Keratinocyte (primary cell): ENCODE data around the gene MAGI2. TPM values are rescaled to one million over a fixed set of nuclear protein-coding genes. Genes with fewer than 3 reads are reported as not detected.

Source experiments
- DNase-seq: peaks from one replicate; pipeline ENCODE4 v3.0.0-alpha.2; 2011; ENCODE audit warnings: low read depth, missing footprints, low spot score
- FAIRE-seq: peaks from 2 replicates; lab custom pipeline; 2011; peaks lifted over from hg19 to GRCh38; lab: Jason Lieb, UNC
- H2AFZ ChIP-seq: 2 replicates; pipeline ENCODE4 v1.6.0; 2012; ENCODE audit warnings: low read length, control low read depth, inconsistent platforms; ENCODE audit not compliant: control insufficient read depth
- H3K27ac ChIP-seq: 2 replicates; pipeline ENCODE4 v1.5.1; 2011; ENCODE audit warnings: low read length; ENCODE audit not compliant: control insufficient read depth, insufficient read depth
- H3K27me3 ChIP-seq: 3 replicates; pipeline ENCODE4 v1.6.0; 2011; ENCODE audit warnings: low read length; ENCODE audit not compliant: control insufficient read depth, insufficient read depth; ENCODE audit errors: extremely low read depth
- H3K36me3 ChIP-seq, 2 experiments: 2 replicates in 1 of 2; 3 replicates in 1 of 2; pipeline ENCODE4 v1.5.1; 2011; ENCODE audit warnings: low read length in 2 of 2, mild to moderate bottlenecking in 1 of 2; ENCODE audit not compliant: control insufficient read depth in 2 of 2, insufficient read depth in 2 of 2; ENCODE audit errors: extremely low read depth in 1 of 2
- H3K4me1 ChIP-seq: 3 replicates; pipeline ENCODE4 v1.5.1; 2011; ENCODE audit warnings: low read length; ENCODE audit not compliant: control insufficient read depth, insufficient read depth; ENCODE audit errors: extremely low read depth
- H3K4me2 ChIP-seq: 3 replicates; pipeline ENCODE4 v1.6.0; 2011; ENCODE audit warnings: low read depth, low read length; ENCODE audit not compliant: control insufficient read depth, insufficient read depth; ENCODE audit errors: extremely low read depth
- H3K4me3 ChIP-seq, 3 experiments: fragments of 200-600 bp in 1 of 3; sonication (generic) in 1 of 3; 2 replicates in 2 of 3; 3 replicates in 1 of 3; pipeline ENCODE4 v1.5.1; 2011 to 2016; ENCODE audit warnings: low read length in 3 of 3, mild to moderate bottlenecking in 3 of 3, control low read depth in 2 of 3, inconsistent platforms in 1 of 3, low read depth in 1 of 3, mixed read lengths in 1 of 3, mixed run types in 1 of 3, moderate library complexity in 1 of 3; ENCODE audit not compliant: control insufficient read depth in 2 of 3, insufficient read depth in 2 of 3; ENCODE audit errors: extremely low read depth in 1 of 3
- H3K79me2 ChIP-seq: 2 replicates; pipeline ENCODE4 v1.6.0; 2012; ENCODE audit warnings: low read length; ENCODE audit not compliant: control insufficient read depth, insufficient read depth
- H3K9ac ChIP-seq: 3 replicates; pipeline ENCODE4 v1.6.0; 2011; ENCODE audit warnings: low read length; ENCODE audit not compliant: control insufficient read depth, insufficient read depth; ENCODE audit errors: extremely low read depth
- H3K9me1 ChIP-seq: 3 replicates; pipeline ENCODE4 v1.6.0; 2011; ENCODE audit warnings: low read length; ENCODE audit not compliant: control insufficient read depth, insufficient read depth; ENCODE audit errors: extremely low read depth
- H3K9me3 ChIP-seq: 2 replicates; pipeline ENCODE4 v1.5.1; 2012; ENCODE audit warnings: low read depth, low read length; ENCODE audit not compliant: control insufficient read depth
- H4K20me1 ChIP-seq: 3 replicates; pipeline ENCODE4 v1.6.0; 2011; ENCODE audit warnings: low read length; ENCODE audit not compliant: control insufficient read depth, insufficient read depth; ENCODE audit errors: extremely low read depth
- EZH2 ChIP-seq: IDR thresholded peaks from one replicate; pipeline ENCODE4 v1.6.1; 2012; ENCODE audit warnings: inconsistent platforms, mild to moderate bottlenecking, low read length, moderate library complexity
- dilution Hi-C: fragments of 300-500 bp; cut with MboI; formaldehyde crosslinking; loops from one replicate; pipeline ENCODE4 v1.7.0; 2020; ENCODE audit warnings: low sequenced_read_pairs; ENCODE audit not compliant: extremely low pct_ligation_motif_present
- polyA plus RNA-seq, 5 experiments: library from polyadenylated mRNA; depleted of rRNA in 3 of 5; stranded (reverse) in 3 of 5; stranded (forward) in 1 of 5; unstranded in 1 of 5; fragments of >200 nt; gene quantifications; 1 replicate in 1 of 5; 2 replicates in 3 of 5; 3 replicates in 1 of 5; pipeline versions ENCODE4 v1.2.1 to v1.2.3, GENCODE V29; 2011 to 2012; ENCODE audit warnings: missing spikeins in 2 of 5, low read depth in 1 of 5, low replicate concordance in 1 of 5
- TF ChIP-seq, protein P1 (sequence below), 3 experiments: IDR thresholded peaks in 1 of 3; conservative IDR thresholded peaks in 1 of 3; optimal IDR thresholded peaks in 1 of 3; 2 replicates in 2 of 3; 3 replicates in 1 of 3; pipeline versions ENCODE3 to v1.5.1; 2011; ENCODE audit warnings: low read length in 3 of 3, mild to moderate bottlenecking in 3 of 3, moderate library complexity in 2 of 3, control low read depth in 1 of 3, inconsistent platforms in 1 of 3; ENCODE audit not compliant: insufficient read depth in 2 of 3; ENCODE audit errors: extremely low read depth in 1 of 3

Gene MAGI2
- polyA plus RNA-seq, 1 donor (not counting 4 experiments of a cell fraction or from before 2014, with no cell fraction given): 0.07 TPM

DNA sequence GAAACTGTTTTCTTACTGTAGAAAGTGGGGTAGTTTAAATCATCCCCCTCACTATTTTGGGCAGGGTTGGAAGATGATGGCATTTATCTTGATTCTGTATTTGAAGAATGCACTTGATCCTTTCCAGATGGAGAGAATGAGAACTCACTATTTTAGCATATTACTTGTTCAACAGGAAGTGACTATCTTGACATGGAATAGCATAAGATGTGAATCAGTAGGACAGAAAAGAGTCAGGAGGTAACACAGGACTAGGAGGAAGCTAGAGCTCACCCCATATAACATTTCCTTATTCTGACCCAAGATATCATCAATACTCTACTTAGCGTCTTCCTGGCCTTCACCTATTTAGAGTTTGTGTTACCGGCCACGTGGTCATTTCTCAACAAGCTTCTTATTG is 1254.7 kb downstream of the MAGI2 start:
- no peak for FAIRE-seq
- Histone ChIP-seq H4K20me1 (no peaks in the 10 kb centered on the region), H2AFZ (no peak overlapping the region)

DNA sequence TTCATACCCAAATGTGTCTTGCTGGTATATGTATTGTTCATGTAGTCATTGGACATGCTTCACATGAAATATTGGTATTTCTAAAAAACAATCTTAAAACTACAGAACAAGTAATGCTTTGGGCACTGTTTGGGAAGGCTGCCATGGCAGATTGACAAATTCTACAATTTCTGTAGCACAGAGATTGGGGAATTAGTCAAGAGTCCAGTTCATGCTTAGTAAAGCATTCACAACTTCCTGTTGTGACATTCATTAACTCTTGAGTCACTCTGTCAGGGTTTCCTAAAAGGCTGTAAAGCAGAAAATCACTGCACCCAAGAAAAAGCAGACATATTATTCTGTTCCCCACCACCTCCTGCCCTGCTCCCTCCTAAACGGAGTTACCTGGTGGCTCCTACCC is 1256.0 kb downstream of the MAGI2 start:
- Histone ChIP-seq H4K20me1 (no peaks in the 10 kb centered on the region), H3K9me3 (no peaks in the 10 kb centered on the region), H3K36me3 (no peaks in the 10 kb centered on the region), H3K4me2 (no peak overlapping the region), H3K4me1 (no peaks in the 10 kb centered on the region), H3K79me2 (no peaks in the 10 kb centered on the region), H3K4me3 (no peak overlapping the region), H3K27ac (no peak overlapping the region), H3K27me3 (no peaks in the 10 kb centered on the region), H2AFZ (no peak overlapping the region), H3K9ac (no peak overlapping the region), H3K9me1 (no peaks in the 10 kb centered on the region)
- FAIRE-seq: no peak
- DNase-seq: no peak
- dilution Hi-C loops: no loop called here
- TF ChIP-seq, protein P1, sequence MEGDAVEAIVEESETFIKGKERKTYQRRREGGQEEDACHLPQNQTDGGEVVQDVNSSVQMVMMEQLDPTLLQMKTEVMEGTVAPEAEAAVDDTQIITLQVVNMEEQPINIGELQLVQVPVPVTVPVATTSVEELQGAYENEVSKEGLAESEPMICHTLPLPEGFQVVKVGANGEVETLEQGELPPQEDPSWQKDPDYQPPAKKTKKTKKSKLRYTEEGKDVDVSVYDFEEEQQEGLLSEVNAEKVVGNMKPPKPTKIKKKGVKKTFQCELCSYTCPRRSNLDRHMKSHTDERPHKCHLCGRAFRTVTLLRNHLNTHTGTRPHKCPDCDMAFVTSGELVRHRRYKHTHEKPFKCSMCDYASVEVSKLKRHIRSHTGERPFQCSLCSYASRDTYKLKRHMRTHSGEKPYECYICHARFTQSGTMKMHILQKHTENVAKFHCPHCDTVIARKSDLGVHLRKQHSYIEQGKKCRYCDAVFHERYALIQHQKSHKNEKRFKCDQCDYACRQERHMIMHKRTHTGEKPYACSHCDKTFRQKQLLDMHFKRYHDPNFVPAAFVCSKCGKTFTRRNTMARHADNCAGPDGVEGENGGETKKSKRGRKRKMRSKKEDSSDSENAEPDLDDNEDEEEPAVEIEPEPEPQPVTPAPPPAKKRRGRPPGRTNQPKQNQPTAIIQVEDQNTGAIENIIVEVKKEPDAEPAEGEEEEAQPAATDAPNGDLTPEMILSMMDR (optimal IDR thresholded peaks at IDR 0.05 in 1 of 3, IDR thresholded peaks at IDR 0.05 in 1 of 3, conservative IDR thresholded peaks at IDR 0.05 in 1 of 3; ENCODE audit: extremely low read depth in 1 of 3, insufficient read depth in 2 of 3, low read length in 3 of 3): no peak
- no peak for TF ChIP-seq EZH2

More for the DNA sequence above, 1254.7 kb downstream of the MAGI2 start:
- dilution Hi-C loops: no loop called here
- Histone ChIP-seq H3K79me2 (no peaks in the 10 kb centered on the region), H3K9me3 (no peaks in the 10 kb centered on the region), H3K4me3 (no peak overlapping the region), H3K36me3 (no peaks in the 10 kb centered on the region), H3K9ac (no peak overlapping the region), H3K27me3 (no peaks in the 10 kb centered on the region), H3K9me1 (no peaks in the 10 kb centered on the region), H3K4me2 (no peak overlapping the region), H3K27ac (no peak overlapping the region), H3K4me1 (no peaks in the 10 kb centered on the region)
- TF ChIP-seq, protein P1 (optimal IDR thresholded peaks at IDR 0.05 in 1 of 3, IDR thresholded peaks at IDR 0.05 in 1 of 3, conservative IDR thresholded peaks at IDR 0.05 in 1 of 3; ENCODE audit: extremely low read depth in 1 of 3, insufficient read depth in 2 of 3, low read length in 3 of 3): no peak
- TF ChIP-seq EZH2: no peak
- DNase-seq: no peak
